K562 (cell line): ENCODE measurements around the gene SKIDA1. TPM values are rescaled to one million over a fixed set of nuclear protein-coding genes. Genes with fewer than 3 reads are reported as not detected.

ENCODE experiments used
- BRCA1 ChIP-seq, 2 experiments: fragments of 450-650 bp in 1 of 2; sonication (generic) in 1 of 2; formaldehyde crosslinking in 1 of 2; IDR thresholded peaks; 2 replicates each; pipeline versions ENCODE4 v1.5.0 to v1.6.1; 2017 to 2020; ENCODE audit warnings: mild to moderate bottlenecking in 1 of 2, missing genetic modification reagents in 1 of 2
- CREB3 ChIP-seq: fragments of 450-650 bp; conservative IDR thresholded peaks from 2 replicates; pipeline ENCODE4 v1.6.1; 2016; ENCODE audit warnings: missing genetic modification characterization, low read depth, mild to moderate bottlenecking, missing compliant biosample characterization, moderate library complexity
- EGR1 ChIP-seq: fragments of 450-650 bp; conservative IDR thresholded peaks from 2 replicates; pipeline ENCODE4 v1.6.1; 2017; ENCODE audit warnings: mild to moderate bottlenecking
- FOXA3 ChIP-seq, 2 experiments: fragments of 450-650 bp in 1 of 2; sonication (generic) in 1 of 2; formaldehyde crosslinking; IDR thresholded peaks in 1 of 2; conservative IDR thresholded peaks in 1 of 2; 2 replicates each; pipeline versions ENCODE4 v1.4.0 to v1.8.0; 2020 to 2022; ENCODE audit warnings: mild to moderate bottlenecking in 2 of 2, missing genetic modification reagents in 1 of 2
- GTF2A2 ChIP-seq: IDR thresholded peaks from 2 replicates; pipeline ENCODE4 v1.6.1; 2016; ENCODE audit warnings: mild to moderate bottlenecking, missing genetic modification characterization, missing compliant biosample characterization
- LEF1 ChIP-seq: fragments of 450-650 bp; IDR thresholded peaks from 2 replicates; pipeline ENCODE4 v1.6.1; 2016; ENCODE audit warnings: mild to moderate bottlenecking
- SREBF2 ChIP-seq: sonication (generic); formaldehyde crosslinking; IDR thresholded peaks from 2 replicates; pipeline ENCODE4 v1.4.0; 2020; ENCODE audit warnings: mild to moderate bottlenecking, missing genetic modification reagents
- WHSC1 ChIP-seq: IDR thresholded peaks from one replicate; pipeline ENCODE4 v1.6.1; 2012; ENCODE audit warnings: low read length, control low read depth, inconsistent platforms
- ZNF184 ChIP-seq: sonication (generic); formaldehyde crosslinking; IDR thresholded peaks from 2 replicates; pipeline ENCODE4 v1.5.0; 2020; ENCODE audit warnings: missing genetic modification reagents
- ZNF23 ChIP-seq: fragments of 250-450 bp; sonication (Bioruptor Pico); IDR thresholded peaks from 2 replicates; pipeline ENCODE4 v1.4.0; 2020; ENCODE audit warnings: mild to moderate bottlenecking
- ZNF586 ChIP-seq: fragments of 450-650 bp; formaldehyde crosslinking; conservative IDR thresholded peaks from 2 replicates; pipeline ENCODE4 v1.4.0; 2020; ENCODE audit warnings: mild to moderate bottlenecking, moderate library complexity
- polyA plus RNA-seq, 8 experiments: library from polyadenylated mRNA; depleted of rRNA in 4 of 8; stranded (reverse) in 5 of 8; unstranded in 3 of 8; fragments of >200 nt; fragmentation: Nextera tagmentation in 2 of 8; fragmentation: Illumina TruSeq in 1 of 8; extraction: Ambion mirVana in 2 of 8; extraction: Trizol in 1 of 8; gene quantifications; 2 replicates each; pipeline versions ENCODE4 v1.2.1 to v1.2.3, GENCODE V29; 2011 to 2014; ENCODE audit warnings: inconsistent platforms in 1 of 8, missing spikeins in 1 of 8
- total RNA-seq, 7 experiments: library from RNA; depleted of rRNA in 6 of 7; stranded (reverse); fragments of >200 nt in 6 of 7; fragmentation: Illumina TruSeq in 2 of 7; extraction: Trizol in 2 of 7; gene quantifications; 2 replicates each; pipeline versions ENCODE4 v1.2.1 to v1.2.3, GENCODE V29; 2011 to 2021; ENCODE audit warnings: low replicate concordance in 1 of 7
- TF ChIP-seq, protein P1 (sequence below): fragments of 450-650 bp; IDR thresholded peaks from 2 replicates; pipeline ENCODE4 v1.7.1; 2018; ENCODE audit warnings: mild to moderate bottlenecking, low read depth; ENCODE audit not compliant: partially characterized antibody
- TF ChIP-seq, protein P2 (sequence below): fragments of 250-450 bp; sonication (Bioruptor Pico); IDR thresholded peaks from 2 replicates; pipeline ENCODE4 v1.5.0; 2021; ENCODE audit warnings: mild to moderate bottlenecking, borderline replicate concordance
- TF ChIP-seq, protein P3 (sequence below): sonication (generic); formaldehyde crosslinking; IDR thresholded peaks from 2 replicates; pipeline ENCODE4 v1.8.0; 2022; ENCODE audit warnings: mild to moderate bottlenecking, missing genetic modification reagents

SKIDA1 gene
- total and polyA plus RNA-seq, 9 of the 15 experiments (the other 6 are each of a cell fraction or from before 2014, with no cell fraction given) = 0.05 to 1.1 (median 0.42) TPM

DNA sequence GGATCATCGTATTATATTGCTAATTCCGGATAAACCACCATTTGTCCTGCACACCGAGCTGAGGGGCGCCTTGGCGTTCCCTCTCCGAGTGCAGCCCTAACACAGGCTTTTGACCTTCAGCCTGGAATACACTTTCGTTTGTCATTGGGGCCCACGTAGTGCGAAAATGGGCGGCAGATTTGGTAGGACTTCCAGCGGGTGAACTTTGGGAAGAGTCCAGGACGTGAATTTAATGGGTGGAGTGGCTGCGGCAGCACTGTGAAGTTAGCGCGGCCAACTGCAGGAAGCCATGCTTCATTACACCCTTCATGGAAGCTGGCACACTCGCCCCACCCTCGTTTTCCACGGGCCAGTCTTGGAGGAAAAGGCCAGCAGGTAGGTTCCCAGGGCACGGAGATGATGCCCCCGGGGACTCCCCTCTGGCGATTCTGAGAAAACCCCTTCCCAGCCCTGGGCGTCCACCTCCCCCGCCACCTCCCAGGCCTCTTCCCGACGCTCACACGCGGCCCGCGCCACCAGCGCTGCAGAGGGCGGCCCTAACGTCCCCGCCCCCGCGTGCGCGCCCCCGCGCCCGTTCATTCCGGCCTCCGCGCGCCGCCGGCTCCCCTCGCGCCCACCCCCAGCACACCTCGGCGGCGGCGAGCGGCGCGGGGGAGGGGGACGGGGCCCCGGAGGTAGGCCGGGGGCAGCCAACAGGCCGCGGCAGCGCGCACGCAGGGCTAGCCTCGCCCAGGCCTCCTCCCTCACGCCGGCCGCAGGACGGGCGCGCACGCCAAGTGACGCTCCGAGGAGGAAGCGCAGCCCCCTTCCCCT, 8.2 kb upstream of the SKIDA1 start, which contains the start of gene MLLT10 (continued):
- TF ChIP-seq, protein P1, sequence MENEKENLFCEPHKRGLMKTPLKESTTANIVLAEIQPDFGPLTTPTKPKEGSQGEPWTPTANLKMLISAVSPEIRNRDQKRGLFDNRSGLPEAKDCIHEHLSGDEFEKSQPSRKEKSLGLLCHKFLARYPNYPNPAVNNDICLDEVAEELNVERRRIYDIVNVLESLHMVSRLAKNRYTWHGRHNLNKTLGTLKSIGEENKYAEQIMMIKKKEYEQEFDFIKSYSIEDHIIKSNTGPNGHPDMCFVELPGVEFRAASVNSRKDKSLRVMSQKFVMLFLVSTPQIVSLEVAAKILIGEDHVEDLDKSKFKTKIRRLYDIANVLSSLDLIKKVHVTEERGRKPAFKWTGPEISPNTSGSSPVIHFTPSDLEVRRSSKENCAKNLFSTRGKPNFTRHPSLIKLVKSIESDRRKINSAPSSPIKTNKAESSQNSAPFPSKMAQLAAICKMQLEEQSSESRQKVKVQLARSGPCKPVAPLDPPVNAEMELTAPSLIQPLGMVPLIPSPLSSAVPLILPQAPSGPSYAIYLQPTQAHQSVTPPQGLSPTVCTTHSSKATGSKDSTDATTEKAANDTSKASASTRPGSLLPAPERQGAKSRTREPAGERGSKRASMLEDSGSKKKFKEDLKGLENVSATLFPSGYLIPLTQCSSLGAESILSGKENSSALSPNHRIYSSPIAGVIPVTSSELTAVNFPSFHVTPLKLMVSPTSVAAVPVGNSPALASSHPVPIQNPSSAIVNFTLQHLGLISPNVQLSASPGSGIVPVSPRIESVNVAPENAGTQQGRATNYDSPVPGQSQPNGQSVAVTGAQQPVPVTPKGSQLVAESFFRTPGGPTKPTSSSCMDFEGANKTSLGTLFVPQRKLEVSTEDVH = no peak
- TF ChIP-seq, protein P2, sequence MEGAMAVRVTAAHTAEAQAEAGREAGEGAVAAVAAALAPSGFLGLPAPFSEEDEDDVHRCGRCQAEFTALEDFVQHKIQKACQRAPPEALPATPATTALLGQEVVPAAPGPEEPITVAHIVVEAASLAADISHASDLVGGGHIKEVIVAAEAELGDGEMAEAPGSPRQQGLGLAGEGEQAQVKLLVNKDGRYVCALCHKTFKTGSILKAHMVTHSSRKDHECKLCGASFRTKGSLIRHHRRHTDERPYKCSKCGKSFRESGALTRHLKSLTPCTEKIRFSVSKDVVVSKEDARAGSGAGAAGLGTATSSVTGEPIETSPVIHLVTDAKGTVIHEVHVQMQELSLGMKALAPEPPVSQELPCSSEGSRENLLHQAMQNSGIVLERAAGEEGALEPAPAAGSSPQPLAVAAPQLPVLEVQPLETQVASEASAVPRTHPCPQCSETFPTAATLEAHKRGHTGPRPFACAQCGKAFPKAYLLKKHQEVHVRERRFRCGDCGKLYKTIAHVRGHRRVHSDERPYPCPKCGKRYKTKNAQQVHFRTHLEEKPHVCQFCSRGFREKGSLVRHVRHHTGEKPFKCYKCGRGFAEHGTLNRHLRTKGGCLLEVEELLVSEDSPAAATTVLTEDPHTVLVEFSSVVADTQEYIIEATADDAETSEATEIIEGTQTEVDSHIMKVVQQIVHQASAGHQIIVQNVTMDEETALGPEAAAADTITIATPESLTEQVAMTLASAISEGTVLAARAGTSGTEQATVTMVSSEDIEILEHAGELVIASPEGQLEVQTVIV (CRISPR knock-in tag) = no peak
- no peak for TF ChIP-seq ZNF23 (CRISPR knock-in tag)
- TF ChIP-seq SREBF2 = no peak
- TF ChIP-seq BRCA1 (IDR thresholded peaks at IDR 0.05) = no peak
- TF ChIP-seq BRCA1 (CRISPR knock-in tag; IDR thresholded peaks at IDR 0.05) = no peak
- TF ChIP-seq, protein P3, sequence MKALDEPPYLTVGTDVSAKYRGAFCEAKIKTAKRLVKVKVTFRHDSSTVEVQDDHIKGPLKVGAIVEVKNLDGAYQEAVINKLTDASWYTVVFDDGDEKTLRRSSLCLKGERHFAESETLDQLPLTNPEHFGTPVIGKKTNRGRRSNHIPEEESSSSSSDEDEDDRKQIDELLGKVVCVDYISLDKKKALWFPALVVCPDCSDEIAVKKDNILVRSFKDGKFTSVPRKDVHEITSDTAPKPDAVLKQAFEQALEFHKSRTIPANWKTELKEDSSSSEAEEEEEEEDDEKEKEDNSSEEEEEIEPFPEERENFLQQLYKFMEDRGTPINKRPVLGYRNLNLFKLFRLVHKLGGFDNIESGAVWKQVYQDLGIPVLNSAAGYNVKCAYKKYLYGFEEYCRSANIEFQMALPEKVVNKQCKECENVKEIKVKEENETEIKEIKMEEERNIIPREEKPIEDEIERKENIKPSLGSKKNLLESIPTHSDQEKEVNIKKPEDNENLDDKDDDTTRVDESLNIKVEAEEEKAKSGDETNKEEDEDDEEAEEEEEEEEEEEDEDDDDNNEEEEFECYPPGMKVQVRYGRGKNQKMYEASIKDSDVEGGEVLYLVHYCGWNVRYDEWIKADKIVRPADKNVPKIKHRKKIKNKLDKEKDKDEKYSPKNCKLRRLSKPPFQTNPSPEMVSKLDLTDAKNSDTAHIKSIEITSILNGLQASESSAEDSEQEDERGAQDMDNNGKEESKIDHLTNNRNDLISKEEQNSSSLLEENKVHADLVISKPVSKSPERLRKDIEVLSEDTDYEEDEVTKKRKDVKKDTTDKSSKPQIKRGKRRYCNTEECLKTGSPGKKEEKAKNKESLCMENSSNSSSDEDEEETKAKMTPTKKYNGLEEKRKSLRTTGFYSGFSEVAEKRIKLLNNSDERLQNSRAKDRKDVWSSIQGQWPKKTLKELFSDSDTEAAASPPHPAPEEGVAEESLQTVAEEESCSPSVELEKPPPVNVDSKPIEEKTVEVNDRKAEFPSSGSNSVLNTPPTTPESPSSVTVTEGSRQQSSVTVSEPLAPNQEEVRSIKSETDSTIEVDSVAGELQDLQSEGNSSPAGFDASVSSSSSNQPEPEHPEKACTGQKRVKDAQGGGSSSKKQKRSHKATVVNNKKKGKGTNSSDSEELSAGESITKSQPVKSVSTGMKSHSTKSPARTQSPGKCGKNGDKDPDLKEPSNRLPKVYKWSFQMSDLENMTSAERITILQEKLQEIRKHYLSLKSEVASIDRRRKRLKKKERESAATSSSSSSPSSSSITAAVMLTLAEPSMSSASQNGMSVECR (CRISPR knock-in tag) = peak; percentile 59; the same call in 1 of the 2 replicates
- TF ChIP-seq EGR1 = peak; percentile 92
- no peak for TF ChIP-seq GTF2A2 (tag)
- TF ChIP-seq CREB3 = peak; percentile 85
- no peak for TF ChIP-seq WHSC1
- TF ChIP-seq ZNF184 (CRISPR knock-in tag) = no peak
- TF ChIP-seq FOXA3 (CRISPR knock-in tag; conservative IDR thresholded peaks at IDR 0.05 in 1 of 2, IDR thresholded peaks at IDR 0.05 in 1 of 2) = no peak
- TF ChIP-seq ZNF586 = no peak
- peak; percentile 27; the same call in 1 of the 2 replicates for TF ChIP-seq LEF1
